HEK293 (cell line): ENCODE results near the gene CSNK1G1.

Experiments
- CTCF ChIA-PET: fragments of 350-600 bp; formaldehyde crosslinking; extraction: SDS; loops from one replicate; lab custom pipeline; 2021; ENCODE audit warnings: antibody characterized with exemption; lab: Yijun Ruan, JAX
- POLR2A ChIA-PET: fragments of 300-600 bp; formaldehyde crosslinking; extraction: SDS; loops from one replicate; lab custom pipeline; 2020; ENCODE audit warnings: antibody characterized with exemption, inconsistent platforms; lab: Yijun Ruan, JAX
- H3K27ac ChIP-seq: fragments of 200-500 bp; sonication (Bioruptor generic); 2 replicates; pipeline ENCODE4 v1.5.1; 2014; ENCODE audit warnings: low read depth, low read length, control low read depth, inconsistent platforms; ENCODE audit errors: extremely low read depth
- H3K36me3 ChIP-seq, 2 experiments: fragments of 200-500 bp in 1 of 2; sonication (Bioruptor generic) in 1 of 2; 1 replicate in 1 of 2; 2 replicates in 1 of 2; pipeline ENCODE4 v1.5.1; 2014 to 2017; ENCODE audit warnings: inconsistent platforms in 2 of 2, low read length in 2 of 2; ENCODE audit not compliant: control insufficient read depth in 2 of 2, insufficient read depth in 1 of 2
- H3K4me1 ChIP-seq: fragments of 200-500 bp; sonication (Bioruptor generic); 2 replicates; pipeline ENCODE4 v1.5.1; 2014; ENCODE audit warnings: mild to moderate bottlenecking, low read length, inconsistent platforms; ENCODE audit not compliant: control insufficient read depth, insufficient read depth
- H3K4me3 ChIP-seq: 2 replicates; pipeline ENCODE4 v1.5.1; 2011; ENCODE audit warnings: low read depth, mild to moderate bottlenecking, control low read depth, low read length, moderate library complexity
- H3K9me3 ChIP-seq: fragments of 200-500 bp; sonication (Bioruptor generic); 2 replicates; pipeline ENCODE4 v1.5.1; 2014; ENCODE audit warnings: low read depth, low read length, inconsistent platforms; ENCODE audit not compliant: control insufficient read depth, insufficient read depth
- GLIS1 ChIP-seq: fragments of 450-650 bp; formaldehyde crosslinking; IDR thresholded peaks from 2 replicates; pipeline ENCODE4 v1.5.1; 2016; ENCODE audit warnings: missing biosample characterization, missing genetic modification characterization
- IKZF3 ChIP-seq: fragments of 450-650 bp; IDR thresholded peaks from 2 replicates; pipeline ENCODE4 v1.5.0; 2018; ENCODE audit warnings: missing biosample characterization, mild to moderate bottlenecking, missing genetic modification characterization, moderate library complexity
- KLF8 ChIP-seq: fragments of 450-650 bp; formaldehyde crosslinking; IDR thresholded peaks from 2 replicates; pipeline ENCODE4 v1.5.1; 2016; ENCODE audit warnings: missing biosample characterization, missing genetic modification characterization
- ZBTB8A ChIP-seq: fragments of 450-650 bp; formaldehyde crosslinking; IDR thresholded peaks from 2 replicates; pipeline ENCODE4 v1.5.1; 2016; ENCODE audit warnings: missing biosample characterization, missing genetic modification characterization
- ZEB2 ChIP-seq: fragments of 450-650 bp; formaldehyde crosslinking; IDR thresholded peaks from 2 replicates; pipeline ENCODE4 v1.5.1; 2016; ENCODE audit warnings: missing biosample characterization, missing genetic modification characterization
- ZFP3 ChIP-seq: fragments of 450-650 bp; formaldehyde crosslinking; IDR thresholded peaks from 2 replicates; pipeline ENCODE4 v1.5.1; 2016; ENCODE audit warnings: low read depth, missing biosample characterization, missing genetic modification characterization
- ZNF10 ChIP-seq: fragments of 450-650 bp; formaldehyde crosslinking; IDR thresholded peaks from 2 replicates; pipeline ENCODE4 v1.5.1; 2017; ENCODE audit warnings: missing biosample characterization, missing genetic modification characterization
- ZNF133 ChIP-seq: fragments of 450-650 bp; formaldehyde crosslinking; IDR thresholded peaks from 2 replicates; pipeline ENCODE4 v1.5.1; 2016; ENCODE audit warnings: missing biosample characterization, missing genetic modification characterization
- ZNF23 ChIP-seq: fragments of 450-650 bp; formaldehyde crosslinking; IDR thresholded peaks from 2 replicates; pipeline ENCODE4 v1.5.1; 2016; ENCODE audit warnings: missing biosample characterization, missing genetic modification characterization, borderline replicate concordance
- ZNF24 ChIP-seq: fragments of 450-650 bp; formaldehyde crosslinking; IDR thresholded peaks from 2 replicates; pipeline ENCODE4 v1.5.1; 2016; ENCODE audit warnings: missing biosample characterization, missing genetic modification characterization
- ZNF37A ChIP-seq: fragments of 450-650 bp; IDR thresholded peaks from 2 replicates; pipeline ENCODE4 v1.5.1; 2018; ENCODE audit warnings: missing biosample characterization, missing genetic modification characterization
- ZNF433 ChIP-seq: fragments of 450-650 bp; formaldehyde crosslinking; IDR thresholded peaks from 2 replicates; pipeline ENCODE4 v1.5.1; 2016; ENCODE audit warnings: missing biosample characterization, missing genetic modification characterization, low read depth
- ZNF473 ChIP-seq: fragments of 450-650 bp; formaldehyde crosslinking; IDR thresholded peaks from 2 replicates; pipeline ENCODE4 v1.5.1; 2017; ENCODE audit warnings: missing biosample characterization, missing genetic modification characterization
- ZNF544 ChIP-seq: fragments of 450-650 bp; formaldehyde crosslinking; IDR thresholded peaks from 2 replicates; pipeline ENCODE4 v1.5.0; 2017; ENCODE audit warnings: missing biosample characterization, missing genetic modification characterization
- ZNF561 ChIP-seq: fragments of 450-650 bp; IDR thresholded peaks from 2 replicates; pipeline ENCODE4 v1.5.1; 2018; ENCODE audit warnings: missing biosample characterization, missing genetic modification characterization, borderline replicate concordance
- ZNF664 ChIP-seq: fragments of 450-650 bp; formaldehyde crosslinking; IDR thresholded peaks from 2 replicates; pipeline ENCODE4 v1.5.1; 2016; ENCODE audit warnings: missing biosample characterization, missing genetic modification characterization
- ZNF670 ChIP-seq: fragments of 450-650 bp; formaldehyde crosslinking; IDR thresholded peaks from 2 replicates; pipeline ENCODE4 v1.5.1; 2016; ENCODE audit warnings: missing biosample characterization, missing genetic modification characterization, low read depth
- ZNF701 ChIP-seq: fragments of 450-650 bp; formaldehyde crosslinking; IDR thresholded peaks from 2 replicates; pipeline ENCODE4 v1.5.1; 2016; ENCODE audit warnings: missing biosample characterization, missing genetic modification characterization
- ZNF776 ChIP-seq: fragments of 450-650 bp; formaldehyde crosslinking; IDR thresholded peaks from 2 replicates; pipeline ENCODE4 v1.5.0; 2017; ENCODE audit warnings: missing biosample characterization, missing genetic modification characterization, borderline replicate concordance
- ZNF777 ChIP-seq: fragments of 450-650 bp; formaldehyde crosslinking; IDR thresholded peaks from 2 replicates; pipeline ENCODE4 v1.5.1; 2017; ENCODE audit warnings: missing biosample characterization, missing genetic modification characterization, borderline replicate concordance
- TF ChIP-seq, protein P1 (sequence below): fragments of 450-650 bp; formaldehyde crosslinking; IDR thresholded peaks from 2 replicates; pipeline ENCODE4 v1.5.1; 2016; ENCODE audit warnings: missing biosample characterization, missing genetic modification characterization
- TF ChIP-seq, protein P2 (sequence below): IDR thresholded peaks from 2 replicates; pipeline ENCODE4 v1.6.1; 2011; ENCODE audit warnings: mild to moderate bottlenecking, low read depth, low read length, borderline replicate concordance
- TF ChIP-seq, protein P3 (sequence below): fragments of 450-650 bp; formaldehyde crosslinking; IDR thresholded peaks from 2 replicates; pipeline ENCODE4 v1.5.1; 2017; ENCODE audit warnings: missing biosample characterization, missing genetic modification characterization
- TF ChIP-seq, protein P4 (sequence below): fragments of 450-650 bp; formaldehyde crosslinking; IDR thresholded peaks from 2 replicates; pipeline ENCODE4 v1.5.1; 2016; ENCODE audit warnings: missing biosample characterization, missing genetic modification characterization

CSNK1G1 gene

DNA sequence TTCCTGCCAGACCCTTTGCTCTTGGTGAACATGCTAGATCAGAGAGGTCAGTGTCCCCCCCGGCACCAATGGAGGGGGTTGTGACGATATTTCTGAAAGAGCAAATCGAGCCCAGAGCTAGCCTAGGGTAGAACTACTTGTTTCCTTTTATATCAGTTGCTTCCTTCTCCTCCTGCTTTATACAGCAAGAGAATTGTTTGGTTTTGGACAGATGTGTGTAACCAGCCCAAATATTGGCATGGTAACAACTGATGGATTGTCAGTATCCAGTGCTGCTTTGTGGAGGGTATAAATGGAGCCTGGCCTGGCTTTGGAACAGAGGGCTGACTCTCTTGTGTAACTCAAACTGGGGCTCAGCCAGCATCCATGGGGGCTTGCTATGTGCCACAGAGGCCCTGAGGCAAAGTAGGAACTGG, 233.0 kb downstream of the CSNK1G1 start (continued):
- TF ChIP-seq, protein P1, sequence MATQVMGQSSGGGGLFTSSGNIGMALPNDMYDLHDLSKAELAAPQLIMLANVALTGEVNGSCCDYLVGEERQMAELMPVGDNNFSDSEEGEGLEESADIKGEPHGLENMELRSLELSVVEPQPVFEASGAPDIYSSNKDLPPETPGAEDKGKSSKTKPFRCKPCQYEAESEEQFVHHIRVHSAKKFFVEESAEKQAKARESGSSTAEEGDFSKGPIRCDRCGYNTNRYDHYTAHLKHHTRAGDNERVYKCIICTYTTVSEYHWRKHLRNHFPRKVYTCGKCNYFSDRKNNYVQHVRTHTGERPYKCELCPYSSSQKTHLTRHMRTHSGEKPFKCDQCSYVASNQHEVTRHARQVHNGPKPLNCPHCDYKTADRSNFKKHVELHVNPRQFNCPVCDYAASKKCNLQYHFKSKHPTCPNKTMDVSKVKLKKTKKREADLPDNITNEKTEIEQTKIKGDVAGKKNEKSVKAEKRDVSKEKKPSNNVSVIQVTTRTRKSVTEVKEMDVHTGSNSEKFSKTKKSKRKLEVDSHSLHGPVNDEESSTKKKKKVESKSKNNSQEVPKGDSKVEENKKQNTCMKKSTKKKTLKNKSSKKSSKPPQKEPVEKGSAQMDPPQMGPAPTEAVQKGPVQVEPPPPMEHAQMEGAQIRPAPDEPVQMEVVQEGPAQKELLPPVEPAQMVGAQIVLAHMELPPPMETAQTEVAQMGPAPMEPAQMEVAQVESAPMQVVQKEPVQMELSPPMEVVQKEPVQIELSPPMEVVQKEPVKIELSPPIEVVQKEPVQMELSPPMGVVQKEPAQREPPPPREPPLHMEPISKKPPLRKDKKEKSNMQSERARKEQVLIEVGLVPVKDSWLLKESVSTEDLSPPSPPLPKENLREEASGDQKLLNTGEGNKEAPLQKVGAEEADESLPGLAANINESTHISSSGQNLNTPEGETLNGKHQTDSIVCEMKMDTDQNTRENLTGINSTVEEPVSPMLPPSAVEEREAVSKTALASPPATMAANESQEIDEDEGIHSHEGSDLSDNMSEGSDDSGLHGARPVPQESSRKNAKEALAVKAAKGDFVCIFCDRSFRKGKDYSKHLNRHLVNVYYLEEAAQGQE: no peak
- TF ChIP-seq ZNF561 (tag by site-specific recombination) (no peak), ZNF433 (tag by site-specific recombination) (no peak), ZNF544 (tag by site-specific recombination) (no peak), ZNF10 (tag by site-specific recombination) (no peak), ZNF473 (no peak), ZNF23 (tag by site-specific recombination) (no peak), ZBTB8A (tag by site-specific recombination) (no peak)

DNA sequence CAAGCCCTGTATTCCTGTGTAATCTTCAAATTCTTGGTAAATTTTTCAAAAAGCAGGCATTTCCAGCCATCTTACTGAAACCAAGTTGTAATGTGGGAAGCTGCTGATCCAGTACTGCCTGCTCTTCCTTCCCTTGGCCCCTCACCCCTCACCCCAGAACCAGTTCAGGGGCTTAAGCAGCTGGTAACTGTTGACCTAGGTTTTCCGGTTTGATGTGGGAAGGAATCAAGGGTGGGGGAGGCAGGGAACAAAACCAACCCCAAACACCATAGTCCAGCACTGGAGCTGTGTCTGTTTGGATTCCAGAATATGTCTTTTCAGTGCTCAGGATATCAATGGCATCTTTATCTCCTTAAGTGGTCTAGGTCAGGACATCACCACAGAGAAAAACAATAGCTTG, 233.5 kb downstream of the CSNK1G1 start:
- TF ChIP-seq ZNF23 (tag by site-specific recombination): no peak
- no peak for TF ChIP-seq ZEB2 (tag by site-specific recombination)
- no peak for TF ChIP-seq ZNF37A (tag by site-specific recombination)
- no peak for TF ChIP-seq ZNF777 (tag by site-specific recombination)
- no peak for TF ChIP-seq ZNF776 (tag by site-specific recombination)
- TF ChIP-seq ZNF701 (tag by site-specific recombination): no peak
- TF ChIP-seq ZNF24 (tag by site-specific recombination): no peak
- TF ChIP-seq KLF8 (tag by site-specific recombination): no peak
- TF ChIP-seq ZNF133 (tag by site-specific recombination): no peak
- TF ChIP-seq ZFP3: no peak
- no peak for TF ChIP-seq GLIS1 (tag by site-specific recombination)
- TF ChIP-seq, protein P2, sequence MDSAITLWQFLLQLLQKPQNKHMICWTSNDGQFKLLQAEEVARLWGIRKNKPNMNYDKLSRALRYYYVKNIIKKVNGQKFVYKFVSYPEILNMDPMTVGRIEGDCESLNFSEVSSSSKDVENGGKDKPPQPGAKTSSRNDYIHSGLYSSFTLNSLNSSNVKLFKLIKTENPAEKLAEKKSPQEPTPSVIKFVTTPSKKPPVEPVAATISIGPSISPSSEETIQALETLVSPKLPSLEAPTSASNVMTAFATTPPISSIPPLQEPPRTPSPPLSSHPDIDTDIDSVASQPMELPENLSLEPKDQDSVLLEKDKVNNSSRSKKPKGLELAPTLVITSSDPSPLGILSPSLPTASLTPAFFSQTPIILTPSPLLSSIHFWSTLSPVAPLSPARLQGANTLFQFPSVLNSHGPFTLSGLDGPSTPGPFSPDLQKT: no peak
- no peak for TF ChIP-seq ZNF670 (tag by site-specific recombination)
- TF ChIP-seq, protein P3, sequence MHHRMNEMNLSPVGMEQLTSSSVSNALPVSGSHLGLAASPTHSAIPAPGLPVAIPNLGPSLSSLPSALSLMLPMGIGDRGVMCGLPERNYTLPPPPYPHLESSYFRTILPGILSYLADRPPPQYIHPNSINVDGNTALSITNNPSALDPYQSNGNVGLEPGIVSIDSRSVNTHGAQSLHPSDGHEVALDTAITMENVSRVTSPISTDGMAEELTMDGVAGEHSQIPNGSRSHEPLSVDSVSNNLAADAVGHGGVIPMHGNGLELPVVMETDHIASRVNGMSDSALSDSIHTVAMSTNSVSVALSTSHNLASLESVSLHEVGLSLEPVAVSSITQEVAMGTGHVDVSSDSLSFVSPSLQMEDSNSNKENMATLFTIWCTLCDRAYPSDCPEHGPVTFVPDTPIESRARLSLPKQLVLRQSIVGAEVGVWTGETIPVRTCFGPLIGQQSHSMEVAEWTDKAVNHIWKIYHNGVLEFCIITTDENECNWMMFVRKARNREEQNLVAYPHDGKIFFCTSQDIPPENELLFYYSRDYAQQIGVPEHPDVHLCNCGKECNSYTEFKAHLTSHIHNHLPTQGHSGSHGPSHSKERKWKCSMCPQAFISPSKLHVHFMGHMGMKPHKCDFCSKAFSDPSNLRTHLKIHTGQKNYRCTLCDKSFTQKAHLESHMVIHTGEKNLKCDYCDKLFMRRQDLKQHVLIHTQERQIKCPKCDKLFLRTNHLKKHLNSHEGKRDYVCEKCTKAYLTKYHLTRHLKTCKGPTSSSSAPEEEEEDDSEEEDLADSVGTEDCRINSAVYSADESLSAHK: no peak
- no peak for TF ChIP-seq IKZF3 (tag by site-specific recombination)
- TF ChIP-seq, protein P4, sequence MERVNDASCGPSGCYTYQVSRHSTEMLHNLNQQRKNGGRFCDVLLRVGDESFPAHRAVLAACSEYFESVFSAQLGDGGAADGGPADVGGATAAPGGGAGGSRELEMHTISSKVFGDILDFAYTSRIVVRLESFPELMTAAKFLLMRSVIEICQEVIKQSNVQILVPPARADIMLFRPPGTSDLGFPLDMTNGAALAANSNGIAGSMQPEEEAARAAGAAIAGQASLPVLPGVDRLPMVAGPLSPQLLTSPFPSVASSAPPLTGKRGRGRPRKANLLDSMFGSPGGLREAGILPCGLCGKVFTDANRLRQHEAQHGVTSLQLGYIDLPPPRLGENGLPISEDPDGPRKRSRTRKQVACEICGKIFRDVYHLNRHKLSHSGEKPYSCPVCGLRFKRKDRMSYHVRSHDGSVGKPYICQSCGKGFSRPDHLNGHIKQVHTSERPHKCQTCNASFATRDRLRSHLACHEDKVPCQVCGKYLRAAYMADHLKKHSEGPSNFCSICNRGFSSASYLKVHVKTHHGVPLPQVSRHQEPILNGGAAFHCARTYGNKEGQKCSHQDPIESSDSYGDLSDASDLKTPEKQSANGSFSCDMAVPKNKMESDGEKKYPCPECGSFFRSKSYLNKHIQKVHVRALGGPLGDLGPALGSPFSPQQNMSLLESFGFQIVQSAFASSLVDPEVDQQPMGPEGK (tag by site-specific recombination): no peak
- no peak for TF ChIP-seq ZNF664 (tag by site-specific recombination)
- Histone ChIP-seq H3K36me3 (peaks cover 12 to 81% of the 10 kb centered on the region in 2 experiments), H3K9me3 (no peaks in the 10 kb centered on the region), H3K27ac (no peak overlapping the region), H3K4me3 (no peak overlapping the region), H3K4me1 (no peaks in the 10 kb centered on the region)
- CTCF ChIA-PET: interaction anchor here (1.2 kb wide), 1 partner anchor 370 kb away, joined by 3 read pairs; no protein-coding TSS in a partner anchor
- POLR2A ChIA-PET: interaction anchor here (0.6 kb wide), 1 partner anchor 16 kb away, joined by 3 read pairs; no protein-coding TSS in a partner anchor
